H9 (cell line): ENCODE data around the gene DNAH5. TPM values are rescaled to one million over a fixed set of nuclear protein-coding genes. Genes with fewer than 3 reads are reported as not detected.

ENCODE experiments used
- DNase-seq: peaks from one replicate; pipeline ENCODE4 v3.0.0-alpha.2; 2017
- H2AFZ ChIP-seq: one replicate; pipeline ENCODE4 v1.6.1; 2013; ENCODE audit warnings: mild to moderate bottlenecking, low read length, control low read depth, moderate library complexity
- H2AK5ac ChIP-seq: 2 replicates; pipeline ENCODE4 v1.6.1; 2013; ENCODE audit warnings: low read length, control low read depth, mixed read lengths; ENCODE audit not compliant: insufficient read length
- H2BK120ac ChIP-seq: one replicate; pipeline ENCODE4 v1.6.1; 2013; ENCODE audit warnings: low read depth, mild to moderate bottlenecking, low read length, control low read depth, inconsistent platforms; ENCODE audit not compliant: poor library complexity, severe bottlenecking
- H2BK12ac ChIP-seq: 2 replicates; pipeline ENCODE4 v1.6.1; 2013; ENCODE audit warnings: low read length, control low read depth, mixed read lengths, low read depth; ENCODE audit not compliant: insufficient read length
- H2BK15ac ChIP-seq: 2 replicates; pipeline ENCODE4 v1.6.1; 2013; ENCODE audit warnings: low read depth, low read length, control low read depth
- H2BK20ac ChIP-seq: one replicate; pipeline ENCODE4 v1.6.1; 2013; ENCODE audit warnings: low read depth, mild to moderate bottlenecking, low read length, control low read depth, inconsistent platforms; ENCODE audit not compliant: poor library complexity, severe bottlenecking
- H2BK5ac ChIP-seq: 2 replicates; pipeline ENCODE4 v1.6.1; 2013; ENCODE audit warnings: low read length, control low read depth, mixed read lengths; ENCODE audit not compliant: insufficient read length
- H3K14ac ChIP-seq: 2 replicates; pipeline ENCODE4 v1.6.1; 2013; ENCODE audit warnings: low read length, control low read depth; ENCODE audit not compliant: insufficient read depth
- H3K18ac ChIP-seq: 2 replicates; pipeline ENCODE4 v1.6.1; 2013; ENCODE audit warnings: low read depth, mild to moderate bottlenecking, mixed read lengths, low read length, control low read depth; ENCODE audit not compliant: insufficient read length
- H3K23ac ChIP-seq: 2 replicates; pipeline ENCODE4 v1.6.1; 2013; ENCODE audit warnings: low read length, control low read depth, mixed read lengths, low read depth; ENCODE audit not compliant: insufficient read length
- H3K23me2 ChIP-seq: 2 replicates; pipeline ENCODE4 v1.6.1; 2013; ENCODE audit warnings: low read depth, mild to moderate bottlenecking, mixed read lengths, low read length, control low read depth; ENCODE audit not compliant: insufficient read length, poor library complexity, severe bottlenecking
- H3K27ac ChIP-seq: 2 replicates; pipeline ENCODE4 v1.5.1; 2013; ENCODE audit warnings: low read length, control low read depth, mixed read lengths, low read depth; ENCODE audit not compliant: insufficient read length
- H3K27me3 ChIP-seq: 2 replicates; pipeline ENCODE4 v1.6.1; 2013; ENCODE audit warnings: low read length, control low read depth, inconsistent platforms; ENCODE audit not compliant: insufficient read depth
- H3K4ac ChIP-seq: 2 replicates; pipeline ENCODE4 v1.6.1; 2013; ENCODE audit warnings: low read depth, mild to moderate bottlenecking, control low read depth, inconsistent platforms, low read length, moderate library complexity
- H3K4me1 ChIP-seq: 2 replicates; pipeline ENCODE4 v1.6.1; 2013; ENCODE audit warnings: low read length, control low read depth, inconsistent platforms; ENCODE audit not compliant: insufficient read depth
- H3K4me2 ChIP-seq: 2 replicates; pipeline ENCODE4 v1.6.1; 2013; ENCODE audit warnings: low read length, control low read depth, mixed read lengths; ENCODE audit not compliant: insufficient read length, insufficient read depth
- H3K56ac ChIP-seq: 2 replicates; pipeline ENCODE4 v1.6.1; 2013; ENCODE audit warnings: low read depth, mild to moderate bottlenecking, mixed read lengths, low read length, control low read depth; ENCODE audit not compliant: insufficient read length
- H3K79me1 ChIP-seq: 2 replicates; pipeline ENCODE4 v1.6.1; 2013; ENCODE audit warnings: low read depth, mild to moderate bottlenecking, moderate library complexity, low read length, control low read depth, inconsistent platforms; ENCODE audit not compliant: insufficient read depth, poor library complexity, severe bottlenecking
- H3K79me2 ChIP-seq: 2 replicates; pipeline ENCODE4 v1.6.1; 2013; ENCODE audit warnings: low read length, control low read depth, inconsistent platforms; ENCODE audit not compliant: insufficient read depth
- H3K9ac ChIP-seq: 2 replicates; pipeline ENCODE4 v1.6.1; 2013; ENCODE audit warnings: low read length, control low read depth, mixed read lengths; ENCODE audit not compliant: insufficient read length; ENCODE audit errors: extremely low read depth
- H3K9me3 ChIP-seq: one replicate; pipeline ENCODE4 v1.6.1; 2013; ENCODE audit warnings: low read depth, low read length, inconsistent platforms; ENCODE audit not compliant: control insufficient read depth
- H3T11ph ChIP-seq: one replicate; pipeline ENCODE4 v1.6.1; 2013; ENCODE audit warnings: mild to moderate bottlenecking, low read length, control low read depth, inconsistent platforms
- H4K20me1 ChIP-seq: one replicate; pipeline ENCODE4 v1.6.1; 2013; ENCODE audit not compliant: control insufficient read depth, insufficient read length, insufficient read depth
- H4K5ac ChIP-seq: 2 replicates; pipeline ENCODE4 v1.6.1; 2013; ENCODE audit warnings: low read depth, mild to moderate bottlenecking, mixed read lengths, low read length, control low read depth; ENCODE audit not compliant: insufficient read length
- H4K8ac ChIP-seq: replicated peaks from 2 replicates; pipeline ENCODE4 v1.6.1; 2013; ENCODE audit warnings: low read length, control low read depth, mixed read lengths, low read depth; ENCODE audit not compliant: insufficient read length
- H4K91ac ChIP-seq: 2 replicates; pipeline ENCODE4 v1.6.1; 2013; ENCODE audit warnings: low read depth, mild to moderate bottlenecking, moderate library complexity, mixed read lengths, low read length, control low read depth; ENCODE audit not compliant: insufficient read length
- H3K27ac Mint-ChIP-seq, 3 experiments: 2 replicates in 2 of 3; 3 replicates in 1 of 3; pipeline ENCODE4 v1.8.0; 2020 to 2021; ENCODE audit warnings: mixed read lengths in 3 of 3, mild to moderate bottlenecking in 1 of 3, moderate library complexity in 1 of 3
- H3K27me3 Mint-ChIP-seq: 2 replicates; pipeline ENCODE4 v1.8.0; 2021; ENCODE audit warnings: low read depth, mild to moderate bottlenecking, moderate library complexity, mixed read lengths
- H3K36me3 Mint-ChIP-seq, 3 experiments: 2 replicates in 2 of 3; 3 replicates in 1 of 3; pipeline ENCODE4 v1.8.0; 2020 to 2021; ENCODE audit warnings: low read depth in 3 of 3, mixed read lengths in 3 of 3; ENCODE audit not compliant: insufficient read depth in 1 of 3
- H3K4me1 Mint-ChIP-seq, 2 experiments: 2 replicates each; pipeline ENCODE4 v1.8.0; 2020; ENCODE audit warnings: mixed read lengths in 2 of 2
- H3K4me3 Mint-ChIP-seq, 2 experiments: 2 replicates in 1 of 2; 3 replicates in 1 of 2; pipeline ENCODE4 v1.8.0; 2020 to 2021; ENCODE audit warnings: mild to moderate bottlenecking in 2 of 2, mixed read lengths in 2 of 2, moderate library complexity in 1 of 2
- H3K9me3 Mint-ChIP-seq, 2 experiments: 2 replicates in 1 of 2; 3 replicates in 1 of 2; pipeline ENCODE4 v1.8.0; 2020; ENCODE audit warnings: mild to moderate bottlenecking in 2 of 2, mixed read lengths in 2 of 2, moderate library complexity in 1 of 2
- CTCF ChIP-seq: fragments of 200-600 bp; sonication (generic); conservative IDR thresholded peaks from 3 replicates; pipeline ENCODE4 v1.8.0; 2021; ENCODE audit warnings: antibody characterized with exemption, mild to moderate bottlenecking
- WGBS: extraction: QIAGEN DNeasy Blood & Tissue Kit; methylation state at CpG from one replicate; pipeline ENCODE4 v1.1.7; 2013; ENCODE audit warnings: missing lambda C conversion rate, low lambda C conversion rate, mixed read lengths; ENCODE audit not compliant: insufficient read length; ENCODE audit errors: extremely low coverage; 5-methylcytosine and 5-hydroxymethylcytosine counted together
- total RNA-seq: library from RNA; stranded (reverse); gene quantifications from 2 replicates; pipeline ENCODE4 v1.2.1, GENCODE V29; 2021

Gene DNAH5
- total RNA-seq, 1 experiment from 2014 or later = 0.50 TPM

GRCh38 chr5:13749766-13750165 lies 194.7 kb downstream of the DNAH5 start:
- Histone ChIP-seq H2BK20ac (no peak overlapping the region), H3K56ac (no peak overlapping the region), H3K27me3 (no peaks in the 10 kb centered on the region), H3K4ac (no peak overlapping the region), H4K8ac (no peak overlapping the region), H3K14ac (no peak overlapping the region), H3K9me3 (no peaks in the 10 kb centered on the region), H4K91ac (no peak overlapping the region), H3K23ac (no peak overlapping the region), H3K23me2 (no peaks in the 10 kb centered on the region), H3T11ph (no peak overlapping the region), H3K79me2 (no peaks in the 10 kb centered on the region), H3K27ac (no peak overlapping the region), H3K79me1 (no peaks in the 10 kb centered on the region), H2AK5ac (no peak overlapping the region), H3K4me2 (no peak overlapping the region), H2BK12ac (no peak overlapping the region), H3K4me1 (peaks cover 3% of the 10 kb centered on the region; the same call in 1 of the 2 replicates), H2AFZ (no peak overlapping the region), H3K18ac (no peak overlapping the region), H4K5ac (no peak overlapping the region), H2BK120ac (no peak overlapping the region), H2BK15ac (no peak overlapping the region), H2BK5ac (no peak overlapping the region), H4K20me1 (no peaks in the 10 kb centered on the region), H3K9ac (no peak overlapping the region)
- TF ChIP-seq CTCF = no peak
- Mint-ChIP-seq H3K4me3 (no peak overlapping the region), H3K27ac (no peak overlapping the region; a peak in 2 of 7 replicates), H3K27me3 (no peaks in the 10 kb centered on the region), H3K4me1 (peaks cover 8 to 14% of the 10 kb centered on the region in 2 experiments), H3K36me3 (no peaks in the 10 kb centered on the region), H3K9me3 (peaks cover 0 to 5% of the 10 kb centered on the region in 2 experiments; a peak in 2 of 5 replicates)
- no peak for DNase-seq
- WGBS = no CpG with 5 or more reads among the region's 6 CpGs
